ENCODE results near the gene DROSHA.

The DROSHA gene, protein sequence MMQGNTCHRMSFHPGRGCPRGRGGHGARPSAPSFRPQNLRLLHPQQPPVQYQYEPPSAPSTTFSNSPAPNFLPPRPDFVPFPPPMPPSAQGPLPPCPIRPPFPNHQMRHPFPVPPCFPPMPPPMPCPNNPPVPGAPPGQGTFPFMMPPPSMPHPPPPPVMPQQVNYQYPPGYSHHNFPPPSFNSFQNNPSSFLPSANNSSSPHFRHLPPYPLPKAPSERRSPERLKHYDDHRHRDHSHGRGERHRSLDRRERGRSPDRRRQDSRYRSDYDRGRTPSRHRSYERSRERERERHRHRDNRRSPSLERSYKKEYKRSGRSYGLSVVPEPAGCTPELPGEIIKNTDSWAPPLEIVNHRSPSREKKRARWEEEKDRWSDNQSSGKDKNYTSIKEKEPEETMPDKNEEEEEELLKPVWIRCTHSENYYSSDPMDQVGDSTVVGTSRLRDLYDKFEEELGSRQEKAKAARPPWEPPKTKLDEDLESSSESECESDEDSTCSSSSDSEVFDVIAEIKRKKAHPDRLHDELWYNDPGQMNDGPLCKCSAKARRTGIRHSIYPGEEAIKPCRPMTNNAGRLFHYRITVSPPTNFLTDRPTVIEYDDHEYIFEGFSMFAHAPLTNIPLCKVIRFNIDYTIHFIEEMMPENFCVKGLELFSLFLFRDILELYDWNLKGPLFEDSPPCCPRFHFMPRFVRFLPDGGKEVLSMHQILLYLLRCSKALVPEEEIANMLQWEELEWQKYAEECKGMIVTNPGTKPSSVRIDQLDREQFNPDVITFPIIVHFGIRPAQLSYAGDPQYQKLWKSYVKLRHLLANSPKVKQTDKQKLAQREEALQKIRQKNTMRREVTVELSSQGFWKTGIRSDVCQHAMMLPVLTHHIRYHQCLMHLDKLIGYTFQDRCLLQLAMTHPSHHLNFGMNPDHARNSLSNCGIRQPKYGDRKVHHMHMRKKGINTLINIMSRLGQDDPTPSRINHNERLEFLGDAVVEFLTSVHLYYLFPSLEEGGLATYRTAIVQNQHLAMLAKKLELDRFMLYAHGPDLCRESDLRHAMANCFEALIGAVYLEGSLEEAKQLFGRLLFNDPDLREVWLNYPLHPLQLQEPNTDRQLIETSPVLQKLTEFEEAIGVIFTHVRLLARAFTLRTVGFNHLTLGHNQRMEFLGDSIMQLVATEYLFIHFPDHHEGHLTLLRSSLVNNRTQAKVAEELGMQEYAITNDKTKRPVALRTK (N-terminal part only)

DNA sequence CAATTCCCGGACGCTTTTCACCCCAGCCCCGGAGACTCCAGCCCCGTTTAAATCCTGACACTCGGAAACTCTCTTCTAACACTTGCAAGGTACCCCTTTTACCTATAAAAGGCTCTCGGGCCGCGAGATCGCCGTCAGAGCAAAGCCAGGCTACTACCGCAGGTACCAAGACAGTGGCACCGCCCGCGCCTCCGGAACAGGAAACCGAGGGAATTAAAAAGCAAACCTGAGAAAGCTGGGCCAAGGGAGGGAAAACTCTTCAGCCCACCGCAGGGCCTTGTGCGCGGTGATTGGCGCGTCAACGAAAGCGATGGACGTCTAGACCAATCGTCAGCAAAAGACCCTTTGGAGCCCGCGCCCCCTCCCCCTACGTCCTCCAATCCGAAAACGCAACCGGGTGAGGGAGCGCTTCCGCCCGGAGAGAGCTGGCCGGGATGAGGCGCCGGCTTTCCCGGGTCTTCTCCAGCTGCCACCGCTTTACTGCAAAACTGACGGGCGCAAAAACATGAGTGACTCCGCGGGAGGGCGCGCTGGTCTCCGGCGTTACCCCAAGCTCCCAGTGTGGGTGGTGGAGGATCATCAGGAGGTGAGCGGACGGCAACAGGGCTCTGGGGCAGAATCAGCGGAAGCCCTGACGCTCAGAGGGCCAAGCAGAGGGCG is at the start of gene DROSHA, which contains the start of gene C5orf22:
Gene DROSHA (minus strand): TSS at position 206 of the 660 bp plus-strand sequence. CDS start 3,034 bp downstream, outside the sequence.
Gene C5orf22 (plus strand): TSS at position 414 of the 660 bp plus-strand sequence. CDS start 92 bp downstream, at position 506.
- TF ChIP-seq, protein P1, sequence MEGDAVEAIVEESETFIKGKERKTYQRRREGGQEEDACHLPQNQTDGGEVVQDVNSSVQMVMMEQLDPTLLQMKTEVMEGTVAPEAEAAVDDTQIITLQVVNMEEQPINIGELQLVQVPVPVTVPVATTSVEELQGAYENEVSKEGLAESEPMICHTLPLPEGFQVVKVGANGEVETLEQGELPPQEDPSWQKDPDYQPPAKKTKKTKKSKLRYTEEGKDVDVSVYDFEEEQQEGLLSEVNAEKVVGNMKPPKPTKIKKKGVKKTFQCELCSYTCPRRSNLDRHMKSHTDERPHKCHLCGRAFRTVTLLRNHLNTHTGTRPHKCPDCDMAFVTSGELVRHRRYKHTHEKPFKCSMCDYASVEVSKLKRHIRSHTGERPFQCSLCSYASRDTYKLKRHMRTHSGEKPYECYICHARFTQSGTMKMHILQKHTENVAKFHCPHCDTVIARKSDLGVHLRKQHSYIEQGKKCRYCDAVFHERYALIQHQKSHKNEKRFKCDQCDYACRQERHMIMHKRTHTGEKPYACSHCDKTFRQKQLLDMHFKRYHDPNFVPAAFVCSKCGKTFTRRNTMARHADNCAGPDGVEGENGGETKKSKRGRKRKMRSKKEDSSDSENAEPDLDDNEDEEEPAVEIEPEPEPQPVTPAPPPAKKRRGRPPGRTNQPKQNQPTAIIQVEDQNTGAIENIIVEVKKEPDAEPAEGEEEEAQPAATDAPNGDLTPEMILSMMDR (IDR thresholded peaks at IDR 0.05; ENCODE audit: low read length, missing control alignments), result no peak
- DNase-seq (ENCODE audit: low read depth), result peak; percentile 96
- H3K4me3 ChIP-seq (replicated peaks; ENCODE audit: low read depth, low read length), result peak within 1 kb of the TSS; percentile 85

DNA sequence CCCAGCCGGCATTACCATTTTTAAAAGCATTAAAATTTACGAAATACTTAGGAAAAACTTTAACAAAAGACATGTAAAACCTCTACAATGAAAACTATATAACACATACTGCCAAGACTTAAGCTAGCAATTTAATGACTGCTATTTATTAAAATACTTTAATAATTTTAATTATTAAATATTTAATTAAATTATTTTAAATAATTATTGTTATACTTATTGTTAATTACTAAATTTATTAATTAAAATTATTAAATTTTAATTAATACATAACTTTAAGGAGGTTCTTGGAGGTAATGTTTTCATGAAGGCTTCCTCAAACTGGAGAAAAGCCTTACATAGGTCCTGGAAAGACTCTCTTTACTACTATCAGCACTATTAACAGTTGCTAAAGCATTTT is 47.7 kb upstream of the DROSHA start:
- no peak for DNase-seq (ENCODE audit: low read depth)
- no peak overlapping the region for H3K4me3 ChIP-seq (replicated peaks; ENCODE audit: low read depth, low read length)
- TF ChIP-seq, protein P1 (IDR thresholded peaks at IDR 0.05; ENCODE audit: low read length, missing control alignments), result no peak

DNA sequence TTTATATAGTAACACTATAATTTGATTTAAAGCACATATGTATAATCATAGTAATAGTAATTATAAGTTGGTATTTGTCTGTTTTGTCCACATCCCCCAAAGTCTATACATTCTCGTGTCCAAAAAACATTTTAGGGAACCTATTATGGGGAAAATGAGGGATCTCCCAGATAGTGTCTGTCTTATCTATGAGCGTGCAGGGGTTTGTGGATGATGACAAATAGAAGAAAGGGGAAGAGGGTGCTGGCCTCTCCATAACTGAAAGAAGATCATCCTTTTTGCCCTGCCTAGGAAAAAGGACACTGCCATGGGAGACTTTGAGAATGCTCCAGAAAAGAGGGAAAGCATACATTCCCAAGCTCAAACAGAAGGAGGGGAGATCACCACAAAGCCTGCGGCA is 45.5 kb upstream of the DROSHA start:
- TF ChIP-seq, protein P1 (IDR thresholded peaks at IDR 0.05; ENCODE audit: low read length, missing control alignments), result no peak
- no peak overlapping the region for H3K4me3 ChIP-seq (replicated peaks; ENCODE audit: low read depth, low read length)
- no peak for DNase-seq (ENCODE audit: low read depth)

DNA sequence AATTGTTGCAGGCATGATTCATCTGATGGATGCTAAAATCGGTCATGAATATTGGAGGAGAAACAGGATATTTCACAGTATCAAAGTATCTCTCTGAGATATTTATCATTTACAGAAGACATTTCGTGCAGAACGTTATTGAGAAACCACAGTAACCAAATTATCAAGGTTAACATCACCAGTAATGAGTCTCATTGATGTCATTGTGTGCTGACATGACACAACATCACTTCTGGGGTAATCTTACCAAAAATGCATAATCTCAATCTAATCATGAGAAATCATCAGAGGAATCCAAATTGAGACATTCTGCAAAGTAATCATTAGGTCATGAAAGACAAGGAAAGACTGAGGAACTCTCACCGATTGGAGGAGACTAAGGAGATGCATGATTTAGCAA is 42.9 kb upstream of the DROSHA start:
- TF ChIP-seq, protein P1 (IDR thresholded peaks at IDR 0.05; ENCODE audit: low read length, missing control alignments), result no peak
- DNase-seq (ENCODE audit: low read depth), result no peak
- no peak overlapping the region for H3K4me3 ChIP-seq (replicated peaks; ENCODE audit: low read depth, low read length)

DNA sequence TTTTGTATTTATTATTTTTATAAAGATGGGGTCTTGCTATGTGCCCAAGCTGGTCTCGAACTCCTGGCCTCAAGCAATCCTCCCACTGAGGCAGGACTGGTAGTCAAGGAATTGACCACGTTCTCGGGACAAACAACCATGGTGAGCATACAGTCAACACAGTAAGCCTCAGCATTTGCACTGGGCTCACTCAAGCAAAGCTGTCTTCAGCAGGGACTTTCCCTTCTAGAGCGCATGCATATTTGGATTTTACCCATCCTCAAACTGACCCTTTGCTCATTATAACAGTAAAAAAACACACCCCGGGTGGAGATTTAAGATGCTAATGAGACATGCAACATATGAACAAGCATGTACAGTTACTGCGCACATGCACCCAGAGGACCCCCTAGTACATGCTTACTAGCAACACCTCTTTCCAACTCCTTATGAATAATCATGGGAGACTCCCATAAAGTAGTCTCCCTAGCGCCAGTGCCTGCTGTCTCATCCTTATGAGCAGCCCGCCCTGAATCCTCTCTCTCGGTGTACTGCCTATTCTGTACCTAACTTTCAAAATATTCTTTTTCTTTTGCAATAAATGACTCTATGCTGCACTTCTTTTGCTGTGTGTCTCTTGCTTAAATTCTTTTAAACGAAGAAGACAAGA is 41.7 kb upstream of the DROSHA start:
- no peak overlapping the region for H3K4me3 ChIP-seq (replicated peaks; ENCODE audit: low read depth, low read length)
- TF ChIP-seq, protein P1 (IDR thresholded peaks at IDR 0.05; ENCODE audit: low read length, missing control alignments), result no peak

More for the DNA sequence above, 41.7 kb upstream of the DROSHA start:
- DNase-seq (ENCODE audit: low read depth), result no peak
